GM23248 (cell line): ENCODE results near the gene DNASE2. TPM values are rescaled to one million over a fixed set of nuclear protein-coding genes. Genes with fewer than 3 reads are reported as not detected.

Experiments
- DNase-seq: peaks from one replicate; pipeline ENCODE4 v3.0.0-alpha.2; 2015
- H2AFZ ChIP-seq: fragments of 200-600 bp; sonication (generic); 2 replicates; pipeline ENCODE4 v1.6.1; 2016; ENCODE audit warnings: antibody characterized with exemption
- H3F3A ChIP-seq: fragments of 200-600 bp; sonication (generic); 2 replicates; pipeline ENCODE4 v1.6.1; 2016; ENCODE audit warnings: mild to moderate bottlenecking, antibody characterized with exemption, mixed run types; ENCODE audit not compliant: insufficient read depth
- H3K27ac ChIP-seq: fragments of 200-600 bp; sonication (generic); 2 replicates; pipeline ENCODE4 v1.5.1; 2016; ENCODE audit warnings: mild to moderate bottlenecking
- H3K27me3 ChIP-seq: fragments of 200-600 bp; sonication (generic); replicated peaks from 2 replicates; pipeline ENCODE4 v1.6.1; 2016; ENCODE audit warnings: mild to moderate bottlenecking; ENCODE audit not compliant: insufficient read depth
- H3K36me3 ChIP-seq: fragments of 200-600 bp; sonication (generic); 2 replicates; pipeline ENCODE4 v1.6.1; 2016; ENCODE audit warnings: low read depth, mild to moderate bottlenecking
- H3K4me1 ChIP-seq: fragments of 200-600 bp; sonication (generic); 2 replicates; pipeline ENCODE4 v1.6.1; 2016; ENCODE audit warnings: mild to moderate bottlenecking; ENCODE audit not compliant: insufficient read depth
- H3K4me2 ChIP-seq: fragments of 200-600 bp; sonication (generic); one replicate; pipeline ENCODE4 v1.6.1; 2016; ENCODE audit warnings: mild to moderate bottlenecking; ENCODE audit not compliant: unreplicated experiment
- H3K4me3 ChIP-seq: fragments of 200-600 bp; sonication (generic); 2 replicates; pipeline ENCODE4 v1.5.1; 2016; ENCODE audit warnings: mild to moderate bottlenecking
- H3K79me2 ChIP-seq: fragments of 200-600 bp; sonication (generic); 2 replicates; pipeline ENCODE4 v1.6.1; 2016; ENCODE audit warnings: mild to moderate bottlenecking; ENCODE audit not compliant: insufficient read depth
- H3K9ac ChIP-seq: fragments of 200-600 bp; sonication (generic); 2 replicates; pipeline ENCODE4 v1.6.1; 2016; ENCODE audit warnings: mild to moderate bottlenecking
- H3K9me2 ChIP-seq: fragments of 200-600 bp; sonication (generic); 2 replicates; pipeline ENCODE4 v1.6.1; 2016; ENCODE audit warnings: mixed run types, mild to moderate bottlenecking, moderate library complexity; ENCODE audit not compliant: insufficient read depth
- H3K9me3 ChIP-seq: fragments of 200-600 bp; sonication (generic); one replicate; pipeline ENCODE4 v1.6.1; 2017; ENCODE audit warnings: low read depth
- H4K20me1 ChIP-seq: fragments of 200-600 bp; sonication (generic); 2 replicates; pipeline ENCODE4 v1.6.0; 2016; ENCODE audit not compliant: insufficient read depth
- EZH2 ChIP-seq: fragments of 200-600 bp; sonication (generic); IDR thresholded peaks from 2 replicates; pipeline ENCODE4 v1.6.1; 2018; ENCODE audit warnings: antibody characterized with exemption, mild to moderate bottlenecking; ENCODE audit not compliant: insufficient read depth, poor library complexity, severe bottlenecking
- EZH2phosphoT487 ChIP-seq: fragments of 200-600 bp; sonication (generic); IDR thresholded peaks from 2 replicates; pipeline ENCODE4 v1.6.1; 2018; ENCODE audit warnings: antibody characterized with exemption, moderate library complexity, mild to moderate bottlenecking, low read depth; ENCODE audit not compliant: insufficient read depth
- WGBS, 2 experiments: methylation state at CpG; one replicate each; pipeline ENCODE4 v1.1.6; 2015 to 2017; ENCODE audit warnings: low lambda C conversion rate in 2 of 2, low coverage in 1 of 2; ENCODE audit errors: missing lambda C conversion rate in 2 of 2; 5-methylcytosine and 5-hydroxymethylcytosine counted together
- in situ Hi-C: fragments of 300-500 bp; cut with MboI; formaldehyde crosslinking; loops from 2 replicates; pipeline ENCODE4 v1.15.0; 2020
- polyA plus RNA-seq: library from polyadenylated mRNA; unstranded; fragments of >200 nt; fragmentation: Nextera tagmentation; extraction: Ambion mirVana; gene quantifications from 2 replicates; pipeline ENCODE4 v1.2.1, GENCODE V29; 2016
- total RNA-seq: library from RNA; depleted of rRNA; stranded (reverse); fragments of >200 nt; shearing (Covaris generic); gene quantifications from 2 replicates; pipeline ENCODE4 v1.2.3, GENCODE V29; 2014; rRNA removed

The DNASE2 gene, protein sequence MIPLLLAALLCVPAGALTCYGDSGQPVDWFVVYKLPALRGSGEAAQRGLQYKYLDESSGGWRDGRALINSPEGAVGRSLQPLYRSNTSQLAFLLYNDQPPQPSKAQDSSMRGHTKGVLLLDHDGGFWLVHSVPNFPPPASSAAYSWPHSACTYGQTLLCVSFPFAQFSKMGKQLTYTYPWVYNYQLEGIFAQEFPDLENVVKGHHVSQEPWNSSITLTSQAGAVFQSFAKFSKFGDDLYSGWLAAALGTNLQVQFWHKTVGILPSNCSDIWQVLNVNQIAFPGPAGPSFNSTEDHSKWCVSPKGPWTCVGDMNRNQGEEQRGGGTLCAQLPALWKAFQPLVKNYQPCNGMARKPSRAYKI
- total RNA-seq (35.4 and 40.9 TPM in 2 replicates), polyA plus RNA-seq (51.7 and 52.4 TPM in 2 replicates)

DNA sequence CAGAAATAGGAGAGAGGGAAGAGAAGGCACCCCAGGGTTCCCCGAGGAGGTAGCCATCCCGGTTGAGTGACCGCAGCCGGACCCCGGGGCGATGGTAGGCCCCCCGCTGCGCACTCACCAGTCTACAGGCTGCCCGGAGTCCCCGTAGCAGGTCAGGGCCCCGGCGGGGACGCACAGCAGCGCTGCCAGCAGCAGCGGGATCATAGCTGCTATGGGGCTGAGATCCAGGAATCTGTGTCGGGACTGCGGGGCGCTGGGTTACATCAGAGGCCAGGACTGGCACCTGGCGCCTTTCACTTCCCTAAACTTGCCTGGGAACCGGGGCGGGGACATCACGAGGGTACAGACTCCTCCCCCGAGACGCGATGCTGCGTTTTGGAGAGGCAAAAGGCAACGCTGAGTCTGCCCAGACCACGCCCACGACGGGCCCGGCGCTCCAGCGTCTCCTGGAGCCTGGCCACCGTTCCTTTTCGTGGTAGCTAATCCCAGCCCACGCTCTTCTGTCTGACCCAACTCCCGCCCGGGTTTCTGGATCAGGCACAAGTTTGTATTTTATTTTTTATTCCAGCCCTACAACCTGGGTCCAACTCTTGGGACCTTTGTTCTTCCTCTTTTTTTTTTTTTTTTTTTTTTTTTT lies at the start of gene DNASE2:
DNASE2 (minus strand) TSS at position 278 of the 637 bp plus-strand sequence; CDS start at position 204, 74 bp downstream.
- DNase-seq = peak; percentile 99
- H3K9me3 ChIP-seq = no peaks in the 10 kb centered on the region
- TF ChIP-seq EZH2phosphoT487 (no peak), EZH2 (no peak)
- H3F3A ChIP-seq = no peaks in the 10 kb centered on the region
- no peaks in the 10 kb centered on the region; the same call in 1 of the 2 replicates for H3K27me3 ChIP-seq
- no peaks in the 10 kb centered on the region for H3K36me3 ChIP-seq
- H2AFZ ChIP-seq = peak within 1 kb of the TSS; percentile 90
- no peaks in the 10 kb centered on the region for H3K4me1 ChIP-seq
- H3K4me3 ChIP-seq = peak within 1 kb of the TSS; percentile 82
- H3K27ac ChIP-seq = peak within 1 kb of the TSS; percentile 54
- no peaks in the 10 kb centered on the region for H4K20me1 ChIP-seq
- in situ Hi-C loops = no loop called here
- no peaks in the 10 kb centered on the region for H3K79me2 ChIP-seq
- 0 to 1% methylated on average over 38 of the region's 38 CpGs for WGBS, 2 experiments
- peak within 1 kb of the TSS; percentile 88 for H3K9ac ChIP-seq
- H3K4me2 ChIP-seq = peak within 1 kb of the TSS; percentile 92
- no peaks in the 10 kb centered on the region for H3K9me2 ChIP-seq

DNA sequence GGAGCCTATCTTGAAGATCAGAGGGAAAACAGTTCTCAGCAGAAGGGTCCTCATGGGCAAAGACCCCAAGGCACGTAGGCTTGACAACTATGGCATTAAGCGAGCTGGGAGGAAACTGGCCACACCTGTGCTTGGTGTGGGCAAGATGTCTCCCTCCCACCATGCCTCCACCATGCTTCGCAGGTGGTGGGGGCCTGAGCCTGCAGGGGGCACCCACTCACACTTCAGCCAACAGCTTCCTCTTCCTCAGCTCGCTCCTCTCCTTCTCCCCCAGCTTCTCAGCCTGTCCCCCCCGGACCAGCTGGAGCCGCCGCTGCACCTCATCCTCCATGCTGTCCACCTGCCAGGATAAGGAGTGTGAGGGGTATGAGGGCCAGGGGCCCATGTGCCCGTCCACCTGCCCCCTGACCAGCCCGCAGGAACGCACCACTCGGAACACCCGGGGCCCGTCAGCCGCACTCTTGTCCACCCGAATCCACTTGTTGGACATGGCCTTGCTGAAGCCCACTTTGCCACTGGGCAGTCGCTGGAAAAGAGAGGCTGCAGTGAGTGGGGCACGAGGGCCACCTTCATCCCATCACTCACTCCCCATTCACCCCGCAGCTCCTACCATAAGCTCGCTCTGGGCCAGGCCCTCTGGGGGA lies 48.9 kb upstream of the DNASE2 start:
- no peak overlapping the region for H3K9ac ChIP-seq
- no peaks in the 10 kb centered on the region; the same call in 1 of the 2 replicates for H4K20me1 ChIP-seq
- no peaks in the 10 kb centered on the region for H3K9me2 ChIP-seq
- H3K27me3 ChIP-seq = no peaks in the 10 kb centered on the region
- in situ Hi-C loops = no loop called here
- H3K4me2 ChIP-seq = no peak overlapping the region
- H3K4me3 ChIP-seq = no peak overlapping the region
- H3K27ac ChIP-seq = no peak overlapping the region
- no peak overlapping the region for H2AFZ ChIP-seq
- WGBS, 2 experiments = 89 to 91% methylated on average over 17 to 19 of the region's 19 CpGs
- H3K36me3 ChIP-seq = peaks cover 20% of the 10 kb centered on the region
- H3F3A ChIP-seq = no peaks in the 10 kb centered on the region; the same call in 1 of the 2 replicates
- H3K9me3 ChIP-seq = no peaks in the 10 kb centered on the region
- DNase-seq = no peak
- peaks cover 41% of the 10 kb centered on the region for H3K79me2 ChIP-seq
- TF ChIP-seq EZH2 = no peak
- no peak for TF ChIP-seq EZH2phosphoT487
- H3K4me1 ChIP-seq = peaks cover 6% of the 10 kb centered on the region; the same call in 1 of the 2 replicates

DNA sequence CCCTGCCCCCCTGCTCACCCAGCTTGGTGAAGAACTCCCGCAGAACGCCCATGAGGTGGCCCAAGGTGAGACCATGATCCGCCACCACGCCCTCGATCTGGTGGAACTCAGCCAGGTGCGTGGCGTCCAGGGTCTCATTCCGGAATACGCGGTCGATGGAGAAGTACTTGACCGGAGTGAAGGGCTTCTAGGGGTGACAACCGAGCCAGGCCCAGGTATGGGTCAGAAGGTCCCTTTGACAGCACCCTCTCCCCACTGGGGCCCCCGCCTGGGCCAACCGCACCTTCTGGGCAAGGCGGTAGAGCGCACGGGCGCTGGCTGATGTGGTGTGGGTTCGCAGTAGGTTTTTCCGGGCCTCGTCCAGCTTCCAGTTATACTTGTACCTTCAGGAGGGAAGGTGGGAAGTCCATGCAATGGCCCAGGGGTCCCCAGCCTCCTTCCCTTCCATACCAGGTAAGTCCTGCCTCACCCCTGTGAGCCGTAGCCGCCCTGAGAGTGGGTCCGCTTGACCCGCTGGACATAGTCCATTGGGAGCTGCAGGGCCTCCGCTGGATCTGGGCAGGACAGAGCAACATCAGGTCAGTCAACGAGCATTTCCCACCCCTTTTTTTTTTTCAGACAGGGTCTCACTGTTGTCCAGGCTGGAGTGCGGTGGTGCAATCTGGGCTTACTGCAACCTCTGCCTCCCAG lies 43.5 kb upstream of the DNASE2 start:
- in situ Hi-C loops = no loop called here
- no peak for DNase-seq

DNA sequence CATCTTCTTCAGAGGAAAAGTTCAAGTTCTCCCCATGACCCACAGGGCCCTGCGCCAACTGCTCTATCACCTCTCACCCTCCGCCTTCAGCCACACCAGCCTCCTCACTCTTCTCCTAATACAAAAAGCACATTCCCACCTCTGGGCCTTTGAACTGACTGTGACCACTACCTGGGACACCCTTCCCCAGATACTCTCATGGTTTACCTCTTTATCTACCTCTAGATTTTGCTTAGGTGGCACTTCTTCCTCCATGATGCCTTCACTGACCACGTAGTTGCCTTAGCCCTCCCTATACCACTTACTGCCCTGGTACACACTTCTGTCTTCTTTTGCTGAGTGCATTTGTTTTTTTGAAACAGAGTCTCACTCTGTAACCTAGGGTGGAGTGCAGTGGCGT lies 41.7 kb upstream of the DNASE2 start:
- 96 to 99% methylated on average over 4 of the region's 4 CpGs for WGBS, 2 experiments

More for the DNA sequence above, 43.5 kb upstream of the DNASE2 start:
- Histone ChIP-seq H3K9me2 (no peaks in the 10 kb centered on the region), H3K36me3 (peaks cover 33% of the 10 kb centered on the region), H4K20me1 (no peaks in the 10 kb centered on the region), H3K4me2 (no peak overlapping the region), H3K4me3 (no peak overlapping the region), H3F3A (peaks cover 13% of the 10 kb centered on the region), H2AFZ (no peak overlapping the region), H3K9me3 (no peaks in the 10 kb centered on the region), H3K79me2 (peaks cover 5% of the 10 kb centered on the region), H3K27me3 (no peaks in the 10 kb centered on the region), H3K9ac (no peak overlapping the region), H3K27ac (no peak overlapping the region), H3K4me1 (no peaks in the 10 kb centered on the region)
- 96% methylated on average over 25 to 29 of the region's 29 CpGs for WGBS, 2 experiments
- TF ChIP-seq EZH2 (no peak), EZH2phosphoT487 (no peak)

More for the DNA sequence above, 41.7 kb upstream of the DNASE2 start:
- Histone ChIP-seq H4K20me1 (no peaks in the 10 kb centered on the region), H3F3A (peaks cover 16% of the 10 kb centered on the region), H3K9ac (no peak overlapping the region), H3K27me3 (no peaks in the 10 kb centered on the region), H2AFZ (no peak overlapping the region), H3K36me3 (peaks cover 33% of the 10 kb centered on the region), H3K27ac (no peak overlapping the region), H3K4me3 (no peak overlapping the region), H3K79me2 (no peaks in the 10 kb centered on the region), H3K9me3 (no peaks in the 10 kb centered on the region), H3K4me2 (no peak overlapping the region), H3K9me2 (no peaks in the 10 kb centered on the region), H3K4me1 (no peaks in the 10 kb centered on the region)
- no peak for DNase-seq
- TF ChIP-seq EZH2phosphoT487 = no peak
- no peak for TF ChIP-seq EZH2
- in situ Hi-C loops = no loop called here
